KBM-7 (cell line): ENCODE results near the gene CCDC89.
A peak's percentile ranks its signal among the peaks of the same experiment; 100 is the strongest.
"Not testable (repeated sequence)": the region's sequence is repeated elsewhere in the genome, so short reads cannot be mapped to it uniquely, and the experiment has no call there.

Source experiments
- DNase-seq: peaks from one replicate; pipeline ENCODE4 v3.0.0-alpha.2; 2015
- in situ Hi-C: fragments of 300-500 bp; cut with MboI; formaldehyde crosslinking; loops from 2 replicates; pipeline ENCODE4 v1.14.3; 2020; ENCODE audit warnings: low sequenced_read_pairs, low pct_unique_long_range_greater_than_20kb, mixed read lengths

CCDC89 gene

DNA sequence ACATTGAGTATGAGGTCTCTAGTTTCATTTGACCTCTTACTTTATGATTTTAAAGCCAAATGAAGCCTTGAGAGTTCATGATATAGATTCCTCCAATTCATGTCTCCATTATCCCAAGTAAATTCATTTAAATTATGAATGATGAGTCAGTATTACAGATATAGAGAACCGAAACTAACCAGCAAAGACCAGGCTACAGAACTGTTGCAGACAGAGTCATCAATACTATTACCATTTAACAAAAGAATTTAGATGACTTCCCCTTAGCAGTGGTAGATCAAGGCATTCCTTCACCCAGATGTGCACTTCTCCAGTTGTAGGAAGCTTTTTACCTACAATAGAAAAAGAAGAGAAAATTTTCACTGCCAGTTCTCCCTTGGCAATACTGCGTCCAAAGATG, 11.8 kb upstream of the CCDC89 start:
- DNase-seq, result no peak
- in situ Hi-C loops, result no loop called here

DNA sequence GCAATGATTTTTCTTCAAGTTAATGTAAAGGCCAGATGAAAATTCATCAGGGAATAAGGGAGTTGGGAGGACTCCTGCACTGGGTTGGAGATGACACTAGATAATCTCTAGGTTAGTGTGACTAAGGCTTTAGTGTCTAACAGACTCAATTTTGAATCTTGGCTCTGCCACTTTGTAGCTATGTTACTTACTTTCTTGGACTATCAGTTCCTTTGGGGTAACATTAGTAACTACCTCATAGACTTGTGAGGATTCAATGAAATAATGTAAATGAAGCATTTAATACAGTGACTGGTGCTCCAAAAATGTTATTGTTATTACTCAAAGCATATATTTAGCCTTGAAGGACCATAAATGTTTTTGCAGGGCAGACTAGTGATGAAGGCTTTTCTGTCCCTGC, 9.6 kb upstream of the CCDC89 start:
- in situ Hi-C loops, result no loop called here

DNA sequence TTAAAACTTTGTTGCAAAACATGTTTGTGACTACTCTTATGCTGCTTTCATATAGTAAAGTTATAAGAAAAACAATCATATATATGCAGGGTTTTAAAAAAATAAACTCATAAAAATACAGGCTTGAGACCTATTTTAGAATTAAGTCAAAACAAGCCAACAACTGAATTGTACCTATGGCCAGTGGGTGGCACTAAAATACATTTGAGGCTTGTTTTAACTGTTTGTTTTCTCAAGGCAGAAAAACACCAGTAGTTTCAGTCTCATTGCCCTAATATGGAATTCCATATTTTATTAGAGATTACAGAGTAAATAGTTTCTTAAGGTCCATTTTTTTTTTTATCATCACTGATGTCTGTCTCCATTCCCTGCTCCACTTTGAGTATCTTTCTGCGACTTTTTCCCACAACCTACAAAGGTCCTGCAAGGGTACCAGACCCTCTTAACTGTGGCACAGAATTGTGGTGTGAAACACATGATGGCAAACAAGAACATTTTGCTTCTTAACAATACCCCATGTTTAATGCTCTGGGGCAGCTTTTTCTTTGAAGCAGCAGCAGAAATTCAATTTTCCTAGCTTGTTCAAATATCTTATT, 8.5 kb upstream of the CCDC89 start:
- in situ Hi-C loops, result no loop called here
- DNase-seq, result peak; percentile 28

More for the DNA sequence above, 9.6 kb upstream of the CCDC89 start:
- DNase-seq, result no peak

DNA sequence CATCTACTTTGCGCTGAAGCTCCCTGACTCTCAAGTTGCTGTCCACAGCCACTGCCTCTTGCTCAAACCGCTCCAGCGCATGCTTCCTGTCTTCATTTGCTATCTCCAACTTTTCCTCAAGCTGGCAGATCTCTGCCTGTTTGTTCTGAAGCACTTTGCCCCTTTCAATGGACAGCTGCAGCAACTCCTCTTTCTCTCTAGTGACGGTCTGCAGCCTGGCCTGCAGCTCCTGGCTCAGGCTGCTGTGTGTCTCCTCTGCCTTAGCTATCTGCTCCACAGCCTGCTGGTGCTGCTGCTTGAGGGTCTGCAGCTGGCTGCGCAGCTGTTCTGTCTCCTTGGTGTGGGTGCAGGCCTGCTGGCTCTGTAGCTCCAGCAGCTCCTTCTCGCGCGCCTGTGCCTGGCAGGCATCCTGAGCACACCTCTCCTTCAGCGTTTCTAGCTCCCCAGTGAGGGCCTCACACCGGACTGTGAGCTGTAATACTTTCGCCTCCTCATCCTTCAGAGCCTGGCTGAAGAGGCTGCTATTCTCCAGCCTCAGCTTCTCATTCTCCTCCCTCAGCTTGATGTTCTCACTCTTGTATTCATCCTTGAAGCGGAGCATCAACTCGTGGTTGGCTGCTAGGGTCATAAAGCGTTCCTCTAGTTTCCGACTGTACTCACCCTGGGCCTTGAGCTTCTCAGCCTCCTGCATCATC, 723 bp downstream of the CCDC89 start:
- no peak for DNase-seq
- in situ Hi-C loops, result no loop called here

DNA sequence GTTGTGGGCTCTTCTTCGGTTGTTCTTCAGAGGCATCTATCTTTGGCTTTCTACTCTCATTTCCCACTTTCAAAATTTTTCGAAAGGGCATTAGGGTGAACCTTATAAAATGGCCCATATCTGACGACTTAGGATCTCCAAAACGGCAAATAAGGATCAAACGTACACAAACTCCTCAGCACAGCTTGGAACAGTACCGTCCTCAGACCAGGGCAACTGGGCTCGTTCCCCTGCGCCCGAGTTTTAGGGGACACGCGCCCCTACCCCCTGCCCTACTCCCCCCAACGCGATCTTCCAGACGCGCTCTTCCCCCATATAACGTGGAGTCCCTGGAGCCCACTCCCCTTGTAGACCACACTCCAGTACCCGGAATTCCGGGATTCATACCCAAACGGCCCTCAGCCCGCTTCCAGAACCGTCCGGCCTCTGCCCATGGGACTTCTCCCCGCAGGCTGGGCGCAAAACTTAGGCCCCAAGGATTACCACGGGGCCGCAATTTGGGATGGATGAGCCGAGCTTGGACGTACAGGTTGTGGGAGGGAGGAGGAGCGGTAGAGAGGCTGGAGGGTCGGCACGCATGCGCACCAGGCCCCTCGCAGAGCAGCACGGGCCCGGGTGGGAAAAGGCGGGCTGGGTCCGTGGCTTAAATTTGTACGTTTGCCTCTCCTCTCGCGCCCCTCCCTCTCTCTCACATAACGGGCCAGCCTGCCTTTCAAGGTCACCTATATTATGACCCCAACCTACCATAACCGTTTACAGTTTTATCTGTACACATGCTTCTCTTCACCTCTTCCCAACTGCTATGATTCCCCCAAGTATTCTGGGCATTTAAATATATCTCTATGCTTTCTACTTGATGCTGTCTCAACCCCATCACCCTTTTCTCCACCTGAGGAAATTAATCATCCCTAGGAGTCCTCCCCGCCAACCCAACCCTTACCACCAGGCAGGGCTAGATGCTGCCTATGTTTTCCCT, 3.4 kb downstream of the CCDC89 start:
- in situ Hi-C loops, result no loop called here
- no peak for DNase-seq

DNA sequence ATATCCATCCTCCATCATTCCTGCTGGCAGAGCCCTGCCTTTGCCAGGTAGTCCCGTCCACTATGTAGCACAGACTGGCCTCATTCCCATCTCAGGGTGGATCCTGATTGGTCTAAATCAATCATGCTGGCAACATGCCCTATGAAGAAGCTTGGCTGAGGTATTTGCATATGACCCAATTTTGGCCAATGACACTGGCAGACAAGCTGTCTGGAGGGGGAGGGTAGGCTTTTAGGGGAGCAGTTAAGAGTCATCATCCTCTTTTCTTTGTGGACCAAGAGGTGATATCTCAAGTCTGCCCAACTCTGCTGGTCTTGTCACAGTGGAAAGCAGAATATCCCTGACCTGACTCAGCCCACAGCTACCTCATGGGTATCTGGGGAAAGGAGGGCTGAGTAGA, 5.1 kb downstream of the CCDC89 start:
- in situ Hi-C loops, result no loop called here
- no peak for DNase-seq

DNA sequence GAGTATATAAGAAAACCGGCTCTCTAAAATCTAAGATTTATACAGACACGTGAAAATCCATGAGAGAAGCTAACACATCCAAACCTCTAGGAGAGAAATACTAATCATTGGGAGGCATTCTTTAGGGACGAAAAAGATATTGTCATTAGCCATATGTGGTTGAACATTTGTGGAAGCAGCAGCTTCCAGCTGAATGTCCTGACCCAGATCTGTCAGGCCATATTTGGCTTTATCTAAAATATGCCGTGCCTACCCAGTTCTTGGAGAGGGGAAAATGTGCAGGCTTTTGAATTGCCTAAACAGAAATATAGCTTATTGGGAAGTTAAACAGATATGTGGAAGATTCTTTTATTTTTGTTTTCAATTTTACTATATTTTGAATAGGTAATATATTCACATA, 6.4 kb downstream of the CCDC89 start:
- in situ Hi-C loops, result no loop called here

DNA sequence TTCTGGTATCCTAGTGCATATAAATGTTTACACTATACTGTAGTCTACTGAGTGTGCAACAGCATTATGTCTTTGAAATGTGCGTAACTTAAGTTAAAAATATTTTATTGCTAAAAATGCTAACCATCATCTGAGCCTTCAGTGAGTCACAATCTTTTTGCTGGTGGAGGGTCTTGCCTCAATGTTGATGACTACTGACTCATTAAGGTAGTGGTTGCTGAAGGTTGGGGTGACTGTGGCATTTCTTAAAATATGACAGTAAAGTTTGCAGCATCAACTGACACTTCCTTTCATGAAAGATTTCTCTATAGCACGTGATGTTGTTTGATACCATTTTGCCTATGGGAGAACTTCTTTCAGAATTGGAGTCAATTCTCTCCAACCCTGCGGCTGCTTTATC, 12.6 kb downstream of the CCDC89 start:
- DNase-seq, result no peak
- in situ Hi-C loops, result no loop called here

More for the DNA sequence above, 6.4 kb downstream of the CCDC89 start:
- DNase-seq, result no peak

DNA sequence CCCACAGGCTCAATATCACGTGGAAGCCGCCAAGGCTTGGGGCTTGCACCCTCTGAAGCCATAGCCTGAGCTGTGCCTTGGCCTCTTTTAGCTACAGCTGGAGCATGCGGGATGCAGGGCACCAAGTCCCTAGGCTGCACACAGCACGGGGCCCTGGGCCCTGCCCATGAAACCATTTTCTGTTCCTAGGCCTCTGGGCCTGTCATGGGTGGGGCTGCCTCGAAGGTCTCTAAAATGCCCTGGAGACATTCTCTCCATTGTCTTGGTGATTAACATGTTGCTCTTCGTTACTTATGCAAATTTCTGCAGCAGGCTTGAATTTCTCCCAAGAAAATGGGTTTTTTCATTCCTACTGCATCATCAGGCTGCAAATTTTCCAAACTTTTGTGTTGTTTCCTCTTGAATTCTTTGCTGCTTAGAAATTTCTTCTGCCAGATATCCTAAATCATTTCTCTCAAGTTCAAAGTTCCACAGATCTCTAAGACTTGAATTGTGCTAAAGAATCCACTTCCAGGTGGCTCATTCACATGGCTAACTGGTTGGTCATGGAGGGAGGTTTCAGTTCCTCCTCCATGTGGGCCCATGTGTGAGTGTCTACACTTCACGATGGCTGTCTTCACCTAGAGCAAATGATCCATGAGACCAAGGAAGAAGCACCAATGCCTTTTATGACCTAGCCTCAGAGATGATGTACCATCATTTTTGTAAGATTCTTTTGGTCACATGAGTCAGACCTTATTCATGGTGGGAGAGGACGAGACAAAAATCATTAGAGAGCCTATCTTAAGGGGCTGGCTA, 13.7 kb downstream of the CCDC89 start:
- in situ Hi-C loops, result no loop called here
- no peak for DNase-seq

DNA sequence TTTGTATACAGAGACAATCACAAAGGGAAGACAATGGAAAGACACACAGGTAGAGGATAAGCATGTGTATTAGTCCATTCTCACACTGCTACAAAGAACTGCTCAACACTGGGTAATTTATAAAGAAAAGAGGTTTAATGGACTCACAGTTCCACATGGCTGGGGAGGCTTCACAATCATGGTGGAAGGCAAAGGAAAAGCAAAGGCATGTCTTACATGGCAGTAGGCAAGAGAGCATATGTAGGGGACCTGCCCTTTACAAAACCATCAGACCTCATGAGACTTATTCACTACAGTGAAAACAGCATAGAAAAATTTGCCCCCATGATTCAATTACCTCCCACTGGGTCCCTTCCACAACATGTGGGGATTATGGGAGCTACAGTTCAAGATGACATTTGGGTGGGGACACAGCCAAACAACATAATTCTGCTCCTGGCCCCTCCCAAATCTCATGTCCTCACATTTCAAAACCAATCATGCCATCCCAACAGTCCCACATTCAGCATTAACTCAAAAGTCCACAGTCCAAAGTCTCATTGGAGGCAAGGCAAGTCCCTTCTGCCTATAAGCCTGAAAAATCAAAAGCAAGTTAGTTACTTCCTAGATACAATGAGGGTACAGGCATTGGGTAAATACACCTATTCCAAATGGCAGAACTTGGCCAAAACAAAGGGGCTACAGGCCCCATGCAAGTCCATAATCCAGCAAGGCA, 14.9 kb downstream of the CCDC89 start:
- DNase-seq, in situ Hi-C loops: not testable (repeated sequence)

DNA sequence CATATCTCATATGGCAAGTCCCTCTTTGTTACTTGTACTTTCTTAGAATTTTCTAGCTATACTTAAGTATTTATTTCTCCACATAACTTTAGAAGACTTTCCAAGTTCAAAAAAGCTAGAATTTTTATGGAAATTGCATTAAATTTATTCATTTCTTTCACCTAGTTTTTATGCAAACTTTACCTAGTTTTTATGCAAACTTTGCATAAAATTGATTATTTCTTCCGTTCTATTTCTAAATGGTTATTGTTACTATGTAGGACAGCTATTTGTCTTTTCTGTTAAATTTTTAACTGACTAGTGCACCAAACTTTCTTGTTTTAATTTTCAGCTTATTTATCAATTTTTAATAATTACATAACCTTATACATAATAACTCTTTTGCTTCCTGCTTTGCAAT, 17.8 kb downstream of the CCDC89 start:
- in situ Hi-C loops, result no loop called here
- DNase-seq, result no peak

DNA sequence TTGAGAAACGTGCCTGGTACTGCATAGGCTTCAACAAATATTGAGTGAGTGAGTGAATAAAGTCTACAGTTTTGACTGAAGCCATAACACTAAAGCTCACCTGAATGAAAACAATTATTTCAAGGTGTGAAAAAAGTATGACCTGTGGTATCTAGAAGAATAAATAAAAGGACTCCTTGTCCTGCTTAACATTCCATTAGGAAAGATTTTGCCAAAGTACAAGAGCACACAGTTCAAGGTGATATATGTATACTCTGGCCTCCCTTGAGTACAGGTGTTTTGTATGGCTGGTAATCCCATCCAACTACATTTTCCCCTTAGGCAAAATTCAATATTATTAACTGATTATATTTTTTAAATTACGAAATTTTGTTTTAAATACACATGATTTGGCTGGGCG, 19.3 kb downstream of the CCDC89 start:
- in situ Hi-C loops, result no loop called here
- no peak for DNase-seq

DNA sequence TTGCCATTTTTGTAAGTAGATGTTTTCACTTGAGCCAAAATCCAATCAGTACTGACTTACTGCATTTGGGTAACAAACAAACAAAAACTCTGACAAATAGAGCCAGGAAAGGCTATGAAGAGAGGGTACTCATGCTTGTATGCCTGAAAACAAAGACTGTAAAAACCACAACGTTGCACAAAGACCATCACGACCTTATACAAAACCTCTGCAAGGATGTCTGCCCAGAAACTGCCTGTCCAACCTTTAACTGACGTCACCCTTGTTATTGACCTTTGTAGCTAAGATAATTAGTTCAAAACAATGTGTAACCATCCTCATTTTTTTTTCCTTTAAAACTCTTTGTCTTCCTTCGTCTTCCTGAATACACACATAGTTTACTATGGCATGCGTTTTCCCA, 20.3 kb downstream of the CCDC89 start:
- in situ Hi-C loops, result no loop called here
- no peak for DNase-seq

DNA sequence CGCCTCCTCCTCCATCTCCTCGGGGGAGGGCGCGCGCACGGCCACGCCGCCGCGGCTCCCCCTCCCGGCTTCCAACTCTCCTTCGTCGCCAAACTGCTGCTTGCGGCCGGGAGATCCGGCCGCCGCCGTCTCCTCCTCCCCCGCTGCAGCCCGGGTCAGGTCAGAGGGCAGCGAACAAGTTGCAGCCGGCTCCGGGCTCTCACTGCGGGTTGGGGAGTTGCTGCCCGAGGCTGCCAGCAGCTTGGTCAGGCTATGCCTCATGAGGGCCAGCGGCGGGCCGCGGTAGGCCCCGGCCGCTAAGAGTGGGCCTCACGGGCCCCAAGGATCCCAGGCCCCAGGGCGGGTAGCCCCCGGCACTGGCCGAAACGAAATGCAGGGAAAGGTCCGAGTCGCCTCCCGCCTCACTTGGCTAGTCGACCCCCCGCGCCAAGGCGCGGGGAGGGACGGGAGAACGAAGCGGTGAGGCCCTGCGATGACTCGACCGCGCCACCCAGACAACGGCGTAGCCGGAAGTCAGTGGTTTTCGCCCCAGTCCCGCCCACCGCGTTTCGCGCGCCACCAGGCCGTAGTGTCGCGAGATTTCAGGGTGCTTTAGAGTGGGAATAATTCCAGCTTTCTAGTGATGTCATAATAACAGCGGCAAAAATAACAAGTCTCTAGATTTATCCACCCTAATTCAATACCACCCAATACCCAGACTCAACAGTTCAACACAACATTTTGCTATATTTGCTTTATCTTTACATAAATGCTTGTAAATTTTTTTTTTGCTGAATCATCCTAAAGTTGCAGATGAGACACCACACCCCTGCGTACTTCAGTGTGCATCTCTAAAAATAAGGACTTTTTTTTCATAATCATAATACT, 21.1 kb downstream of the CCDC89 start, which contains the start of gene CREBZF:
CREBZF (minus strand) TSS at position 515 of the 867 bp plus-strand sequence; CDS start at position 261, 254 bp downstream.
- in situ Hi-C loops, result no loop called here

DNA sequence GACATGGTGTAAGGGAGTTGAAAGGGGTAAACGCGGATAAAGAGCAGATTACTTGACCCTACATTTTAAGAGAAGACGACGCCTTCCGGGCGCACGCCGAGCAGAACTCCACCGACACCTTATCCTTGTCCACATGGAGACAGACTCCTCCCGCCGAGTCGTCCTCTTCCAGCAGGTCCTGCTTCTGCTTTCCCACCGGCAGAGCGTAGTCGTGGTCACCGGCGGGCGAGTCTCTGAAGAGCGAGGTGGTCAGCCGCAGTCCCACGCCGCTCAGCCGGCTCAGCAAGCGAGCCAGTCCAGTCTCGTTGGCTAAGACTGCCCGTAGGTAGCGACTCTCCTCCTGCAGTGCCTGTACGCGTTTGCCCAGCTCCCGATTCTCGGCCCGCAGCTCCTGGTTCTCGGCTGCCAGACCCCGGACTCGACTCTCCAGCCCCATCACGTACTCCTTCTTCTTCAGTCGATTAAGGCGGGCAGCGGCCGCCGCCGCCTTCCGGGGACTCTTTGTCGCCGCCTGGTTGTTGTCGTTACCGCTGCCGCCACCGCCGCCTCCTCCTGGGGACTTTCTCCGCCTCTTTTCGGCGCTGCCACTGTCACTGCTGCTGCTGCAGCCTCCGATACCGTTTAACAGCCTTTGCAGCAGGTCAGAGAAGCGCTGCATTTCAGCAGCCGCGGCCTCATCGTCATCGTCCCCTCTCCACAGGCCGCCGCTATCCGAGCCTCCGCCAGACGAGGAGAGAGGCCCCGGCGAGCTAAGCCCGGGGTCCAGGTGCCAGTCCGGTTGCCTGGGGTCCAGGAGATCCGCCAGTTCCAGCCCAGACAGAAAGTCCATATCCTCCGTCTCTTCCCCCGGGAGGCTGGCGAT, 22.0 kb downstream of the CCDC89 start:
- DNase-seq, result peak; percentile 85
- in situ Hi-C loops, result no loop called here

More for the DNA sequence above, 21.1 kb downstream of the CCDC89 start, which contains the start of gene CREBZF:
- DNase-seq, result peak; percentile 94

DNA sequence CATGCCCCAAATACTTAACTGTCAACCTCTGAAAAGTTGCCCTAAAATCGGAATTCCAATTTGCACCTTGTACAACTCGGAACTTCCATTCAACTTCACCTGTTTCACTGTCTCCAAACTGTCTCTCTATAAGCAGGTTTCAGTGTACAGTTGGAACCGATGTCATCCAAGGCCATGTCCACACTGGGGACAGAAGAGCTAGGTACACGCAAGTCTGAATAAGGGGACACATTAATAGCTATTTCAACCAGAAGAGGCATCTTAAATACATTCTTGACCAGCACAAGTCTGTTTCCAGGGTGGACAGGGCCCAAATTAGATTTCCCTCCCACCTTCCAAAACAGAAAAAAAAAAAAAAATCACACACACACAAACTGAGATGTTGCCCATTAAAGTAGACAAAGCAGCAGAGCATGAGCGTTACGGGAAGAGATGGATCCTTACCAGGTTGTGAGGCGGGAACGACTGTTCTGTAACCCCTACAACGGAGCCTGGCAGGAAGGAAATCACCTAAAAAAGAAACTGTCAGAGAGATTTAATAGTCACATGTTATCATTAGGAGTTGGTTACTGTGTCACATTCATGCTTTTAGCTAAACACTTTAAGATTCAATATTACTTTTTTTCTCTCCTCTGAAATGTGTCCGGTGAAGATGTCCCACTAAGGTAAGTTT, 22.8 kb downstream of the CCDC89 start:
- in situ Hi-C loops, result no loop called here
- DNase-seq, result peak; percentile 28
